ENCODE measurements around the gene SIRT6.

GRCh38 chr19:4220188-4220587, 37.8 kb upstream of the SIRT6 start:
- TF ChIP-seq, protein P1, sequence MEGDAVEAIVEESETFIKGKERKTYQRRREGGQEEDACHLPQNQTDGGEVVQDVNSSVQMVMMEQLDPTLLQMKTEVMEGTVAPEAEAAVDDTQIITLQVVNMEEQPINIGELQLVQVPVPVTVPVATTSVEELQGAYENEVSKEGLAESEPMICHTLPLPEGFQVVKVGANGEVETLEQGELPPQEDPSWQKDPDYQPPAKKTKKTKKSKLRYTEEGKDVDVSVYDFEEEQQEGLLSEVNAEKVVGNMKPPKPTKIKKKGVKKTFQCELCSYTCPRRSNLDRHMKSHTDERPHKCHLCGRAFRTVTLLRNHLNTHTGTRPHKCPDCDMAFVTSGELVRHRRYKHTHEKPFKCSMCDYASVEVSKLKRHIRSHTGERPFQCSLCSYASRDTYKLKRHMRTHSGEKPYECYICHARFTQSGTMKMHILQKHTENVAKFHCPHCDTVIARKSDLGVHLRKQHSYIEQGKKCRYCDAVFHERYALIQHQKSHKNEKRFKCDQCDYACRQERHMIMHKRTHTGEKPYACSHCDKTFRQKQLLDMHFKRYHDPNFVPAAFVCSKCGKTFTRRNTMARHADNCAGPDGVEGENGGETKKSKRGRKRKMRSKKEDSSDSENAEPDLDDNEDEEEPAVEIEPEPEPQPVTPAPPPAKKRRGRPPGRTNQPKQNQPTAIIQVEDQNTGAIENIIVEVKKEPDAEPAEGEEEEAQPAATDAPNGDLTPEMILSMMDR (IDR thresholded peaks at IDR 0.05), result no peak
- TF ChIP-seq POLR2A (IDR thresholded peaks at IDR 0.05), result no peak

Measured in lower leg skin (tissue), 3 donors.